B cell (primary cell): ENCODE results near the gene CNGB1. TPM values are rescaled to one million over a fixed set of nuclear protein-coding genes. Genes with fewer than 3 reads are reported as not detected.

Experiments used
- ATAC-seq: fragments of 200-7000 bp; cut with Tn5 transposase; one replicate; pipeline ENCODE4 v1.10.0; 2021; ENCODE audit warnings: low read depth, mild to moderate bottlenecking, moderate number of reproducible peaks, moderate library complexity
- CTCF ChIA-PET: fragments of 350-600 bp; sonication (Branson Sonifier 250); formaldehyde crosslinking; loops from one replicate; lab custom pipeline; 2021; ENCODE audit warnings: antibody characterized with exemption, inconsistent platforms; lab: Charles Lee
- POLR2A ChIA-PET: fragments of 350-600 bp; sonication (Branson Sonifier 250); formaldehyde crosslinking; loops from one replicate; lab custom pipeline; 2021; ENCODE audit warnings: antibody characterized with exemption; lab: Charles Lee
- DNase-seq: peaks from one replicate; pipeline ENCODE4 v3.0.0; 2013
- H2AFZ ChIP-seq: 2 replicates; pipeline ENCODE4 v1.6.1; 2012; ENCODE audit warnings: mild to moderate bottlenecking, low read depth, low read length; ENCODE audit not compliant: insufficient read depth, poor library complexity, severe bottlenecking
- H3K27ac ChIP-seq, 2 donors: 1 replicate in 1 of 2; 2 replicates in 1 of 2; pipeline ENCODE4 v1.5.1; 2012 to 2013; ENCODE audit warnings: low read length in 2 of 2, mild to moderate bottlenecking in 2 of 2, moderate library complexity in 1 of 2
- H3K27me3 ChIP-seq, 4 experiments: fragments of 200-600 bp in 1 of 4; sonication (generic) in 1 of 4; replicated peaks in 1 of 4; 1 replicate in 2 of 4; 2 replicates in 2 of 4; pipeline versions ENCODE4 v1.6.1 to v1.7.0; 2013 to 2016; ENCODE audit warnings: low read length in 3 of 4, mild to moderate bottlenecking in 2 of 4, mixed read lengths in 1 of 4, moderate library complexity in 1 of 4; ENCODE audit not compliant: insufficient read depth in 4 of 4, control insufficient read depth in 3 of 4; ENCODE audit errors: control extremely low read depth in 1 of 4
- H3K36me3 ChIP-seq, 2 experiments: replicated peaks in 1 of 2; 1 replicate in 1 of 2; 2 replicates in 1 of 2; pipeline versions ENCODE4 v1.6.1 to v1.7.1; 2013; ENCODE audit warnings: low read length in 1 of 2; ENCODE audit not compliant: insufficient read depth in 2 of 2, control insufficient read depth in 1 of 2; ENCODE audit errors: control extremely low read depth in 1 of 2, extremely low read depth in 1 of 2
- H3K4me1 ChIP-seq, 2 donors: fragments of 200-600 bp in 1 of 2; sonication (generic) in 1 of 2; 1 replicate in 1 of 2; 2 replicates in 1 of 2; pipeline versions ENCODE4 v1.5.1 to v1.6.1; 2013 to 2017; ENCODE audit warnings: low read length in 2 of 2; ENCODE audit not compliant: control insufficient read depth in 2 of 2, insufficient read depth in 2 of 2
- H3K4me2 ChIP-seq: replicated peaks from 2 replicates; pipeline ENCODE3; 2012; ENCODE audit warnings: mild to moderate bottlenecking, low read depth, low read length; ENCODE audit not compliant: poor library complexity, severe bottlenecking
- H3K4me3 ChIP-seq, 5 experiments: fragments of 200-600 bp in 1 of 5; sonication (generic) in 1 of 5; 1 replicate in 3 of 5; 2 replicates in 2 of 5; pipeline versions ENCODE4 v1.5.1 to v1.7.0; 2011 to 2016; ENCODE audit warnings: low read length in 4 of 5, mild to moderate bottlenecking in 4 of 5, low read depth in 2 of 5, control low read depth in 1 of 5, moderate library complexity in 1 of 5; ENCODE audit not compliant: insufficient read depth in 1 of 5; ENCODE audit errors: control extremely low read depth in 1 of 5, extremely low read depth in 1 of 5
- H3K79me2 ChIP-seq: fragments of 200-600 bp; sonication (generic); one replicate; pipeline ENCODE4 v1.6.0; 2016; ENCODE audit warnings: low read length; ENCODE audit not compliant: control insufficient read depth, insufficient read depth
- H3K9ac ChIP-seq: fragments of 200-600 bp; sonication (generic); 2 replicates; pipeline ENCODE4 v1.6.1; 2017; ENCODE audit warnings: mild to moderate bottlenecking, low read length, moderate library complexity
- H3K9me3 ChIP-seq, 3 donors: one replicate each; pipeline versions ENCODE4 v1.6.1 to v1.7.1; 2013; ENCODE audit warnings: low read length in 2 of 3; ENCODE audit not compliant: control insufficient read depth in 2 of 3, insufficient read depth in 1 of 3; ENCODE audit errors: control extremely low read depth in 1 of 3
- H4K20me1 ChIP-seq: 2 replicates; pipeline ENCODE4 v1.6.0; 2012; ENCODE audit warnings: mild to moderate bottlenecking, low read length; ENCODE audit not compliant: insufficient read depth, control insufficient read depth, poor library complexity, severe bottlenecking
- H3K27ac Mint-ChIP-seq: one replicate; pipeline ENCODE4 v1.8.0; 2021; ENCODE audit warnings: mixed read lengths
- H3K27me3 Mint-ChIP-seq: one replicate; pipeline ENCODE4 v1.8.0; 2021; ENCODE audit warnings: mixed read lengths
- H3K4me1 Mint-ChIP-seq: one replicate; pipeline ENCODE4 v1.8.0; 2021; ENCODE audit warnings: mixed read lengths
- H3K4me3 Mint-ChIP-seq: one replicate; pipeline ENCODE4 v1.8.0; 2021; ENCODE audit warnings: mixed read lengths
- H3K9me3 Mint-ChIP-seq: one replicate; pipeline ENCODE4 v1.8.0; 2022; ENCODE audit warnings: mixed read lengths; ENCODE audit not compliant: insufficient read depth
- EZH2 ChIP-seq: IDR thresholded peaks from 2 replicates; pipeline ENCODE4 v1.6.1; 2012; ENCODE audit warnings: borderline replicate concordance, low read depth, mild to moderate bottlenecking, moderate library complexity, low read length; ENCODE audit not compliant: insufficient read depth, poor library complexity, severe bottlenecking
- WGBS: methylation state at CpG from one replicate; pipeline ENCODE4 v1.1.5; 2013; ENCODE audit warnings: missing lambda C conversion rate; ENCODE audit not compliant: insufficient coverage; 5-methylcytosine and 5-hydroxymethylcytosine counted together
- intact Hi-C: fragments of 100-400 bp; cut with micrococcal nuclease; formaldehyde crosslinking; loops from one replicate; pipeline ENCODE4 v1.10.0; 2022
- polyA plus RNA-seq: library from polyadenylated mRNA; depleted of rRNA; stranded (reverse); fragments of >200 nt; gene quantifications from 2 replicates; pipeline ENCODE4 v1.2.3, GENCODE V29; 2012
- total RNA-seq, 2 donors: library from RNA; stranded (reverse); fragments of 120-200 nt in 1 of 2; gene quantifications; 1 replicate in 1 of 2; 2 replicates in 1 of 2; pipeline versions ENCODE4 v1.2.3 to v1.2.4, GENCODE V29; 2013 to 2022
- TF ChIP-seq, protein P1 (sequence below): fragments of 200-600 bp; IDR thresholded peaks from one replicate; pipeline ENCODE4 v1.8.0; 2022; ENCODE audit warnings: antibody characterized with exemption, mild to moderate bottlenecking

The CNGB1 gene
- total and polyA plus RNA-seq, 2 donors (not counting 1 experiment from before 2014, with no cell fraction given), result not detected

- ATAC-seq (no peak), DNase-seq (no peak)
- Histone ChIP-seq H3K27ac (no peak overlapping the region), H3K79me2 (peaks cover 23% of the 10 kb centered on the region), H2AFZ (no peak overlapping the region), H3K4me1 (peaks cover 18 to 29% of the 10 kb centered on the region in 2 donors), H3K9me3 (no peaks in the 10 kb centered on the region), H3K9ac (no peak overlapping the region), H3K4me2 (no peak overlapping the region), H3K4me3 (no peak overlapping the region), H4K20me1 (peaks cover 41% of the 10 kb centered on the region), H3K36me3 (peaks cover 0 to 23% of the 10 kb centered on the region in 2 experiments), H3K27me3 (no peaks in the 10 kb centered on the region)
- POLR2A ChIA-PET, result no interaction called here
- WGBS, result 97% methylated on average over 62 of the region's 62 CpGs
- Mint-ChIP-seq H3K27ac (no peak overlapping the region), H3K27me3 (no peaks in the 10 kb centered on the region), H3K4me3 (no peak overlapping the region), H3K9me3 (no peaks in the 10 kb centered on the region), H3K4me1 (peaks cover 25% of the 10 kb centered on the region)
- CTCF ChIA-PET, result no interaction called here
- intact Hi-C loops, result no loop called here
- TF ChIP-seq, protein P1, sequence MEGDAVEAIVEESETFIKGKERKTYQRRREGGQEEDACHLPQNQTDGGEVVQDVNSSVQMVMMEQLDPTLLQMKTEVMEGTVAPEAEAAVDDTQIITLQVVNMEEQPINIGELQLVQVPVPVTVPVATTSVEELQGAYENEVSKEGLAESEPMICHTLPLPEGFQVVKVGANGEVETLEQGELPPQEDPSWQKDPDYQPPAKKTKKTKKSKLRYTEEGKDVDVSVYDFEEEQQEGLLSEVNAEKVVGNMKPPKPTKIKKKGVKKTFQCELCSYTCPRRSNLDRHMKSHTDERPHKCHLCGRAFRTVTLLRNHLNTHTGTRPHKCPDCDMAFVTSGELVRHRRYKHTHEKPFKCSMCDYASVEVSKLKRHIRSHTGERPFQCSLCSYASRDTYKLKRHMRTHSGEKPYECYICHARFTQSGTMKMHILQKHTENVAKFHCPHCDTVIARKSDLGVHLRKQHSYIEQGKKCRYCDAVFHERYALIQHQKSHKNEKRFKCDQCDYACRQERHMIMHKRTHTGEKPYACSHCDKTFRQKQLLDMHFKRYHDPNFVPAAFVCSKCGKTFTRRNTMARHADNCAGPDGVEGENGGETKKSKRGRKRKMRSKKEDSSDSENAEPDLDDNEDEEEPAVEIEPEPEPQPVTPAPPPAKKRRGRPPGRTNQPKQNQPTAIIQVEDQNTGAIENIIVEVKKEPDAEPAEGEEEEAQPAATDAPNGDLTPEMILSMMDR, result no peak
- no peak for TF ChIP-seq EZH2
Measured at GRCh38 chr16:57996406-57997175, 25.7 kb upstream of the CNGB1 start.

GRCh38 chr16:57995721-57996405, 24.9 kb upstream of the CNGB1 start:
- POLR2A ChIA-PET, result no interaction called here

More at GRCh38 chr16:57995721-57996405, 24.9 kb upstream of the CNGB1 start:
- Histone ChIP-seq H4K20me1 (peaks cover 41% of the 10 kb centered on the region), H3K4me3 (no peak overlapping the region), H3K27me3 (no peaks in the 10 kb centered on the region), H3K9me3 (no peaks in the 10 kb centered on the region), H3K36me3 (peaks cover 0 to 23% of the 10 kb centered on the region in 2 experiments), H2AFZ (no peak overlapping the region), H3K4me1 (peaks cover 18 to 26% of the 10 kb centered on the region in 2 donors), H3K4me2 (no peak overlapping the region), H3K27ac (no peak overlapping the region), H3K79me2 (peaks cover 21% of the 10 kb centered on the region), H3K9ac (no peak overlapping the region)
- ATAC-seq, result no peak
- WGBS, result 95% methylated on average over 17 of the region's 18 CpGs
- Mint-ChIP-seq H3K4me3 (no peak overlapping the region), H3K4me1 (peaks cover 21% of the 10 kb centered on the region), H3K27me3 (no peaks in the 10 kb centered on the region), H3K9me3 (no peaks in the 10 kb centered on the region), H3K27ac (no peak overlapping the region)
- DNase-seq, result no peak
- intact Hi-C loops, result no loop called here
- CTCF ChIA-PET, result no interaction called here
- no peak for TF ChIP-seq EZH2
- TF ChIP-seq, protein P1, result no peak
